Uterus (tissue), 2 donors: Measurements from ENCODE around the gene RUNX1.

Experiments used
- CTCF ChIP-seq, 4 experiments: fragments of 200-600 bp in 2 of 4; fragments of 450-650 bp in 2 of 4; sonication (generic) in 2 of 4; IDR thresholded peaks; one replicate each; pipeline ENCODE4 v1.5.1; 2016 to 2019; ENCODE audit warnings: antibody characterized with exemption in 4 of 4, mild to moderate bottlenecking in 2 of 4, moderate library complexity in 1 of 4
- POLR2A ChIP-seq, 2 donors: fragments of 450-650 bp; IDR thresholded peaks; one replicate each; pipeline ENCODE4 v1.6.1; 2016; ENCODE audit warnings: antibody characterized with exemption in 2 of 2, mild to moderate bottlenecking in 1 of 2, moderate library complexity in 1 of 2

- TF ChIP-seq CTCF (IDR thresholded peaks at IDR 0.05) (no peak), POLR2A (IDR thresholded peaks at IDR 0.05) (no peak)
Observed at GRCh38 chr21:34820051-34820450, 229.1 kb downstream of the RUNX1 start.
